Left colon (tissue), 2 donors: ENCODE measurements around the gene ARL6. TPM values are rescaled to one million over a fixed set of nuclear protein-coding genes. Genes with fewer than 3 reads are reported as not detected.
A peak's percentile ranks its signal among the peaks of the same experiment; 100 is the strongest.
"Not testable (repeated sequence)": the region's sequence is repeated elsewhere in the genome, so short reads cannot be mapped to it uniquely, and the experiment has no call there.

Source experiments
- ATAC-seq: fragments of 200-7000 bp; cut with Tn5 transposase; one replicate; pipeline ENCODE4 v1.9.1; 2020; ENCODE audit warnings: mild to moderate bottlenecking, moderate library complexity
- DNase-seq, 2 donors: peaks; one replicate each; pipeline ENCODE4 v3.0.0-alpha.2; 2020
- intact Hi-C, 2 donors: fragments of 100-400 bp; cut with DNase I in 1 of 2; cut with micrococcal nuclease in 1 of 2; formaldehyde crosslinking; loops; one replicate each; pipeline versions ENCODE4 v1.11.2 to v1.14.0; 2022; cut with DNase I, micrococcal nuclease
- total RNA-seq, 2 donors: library from RNA; stranded (reverse); fragmentation: NEBNext Ultra II Directional; extraction: Animal tissue kit (Norgen Biotek cat#: 25700); gene quantifications; one replicate each; pipeline ENCODE4 v1.2.1, GENCODE V29; 2021
- donor health status: DM: no; HTN: no; CAD: no.
- donor health status: DM: yes; HTN: yes; CAD: no.

ARL6 gene
- total RNA-seq, 2 donors from 2014 or later = 2.2 to 2.9 TPM

- no peak for DNase-seq
- intact Hi-C loops = no loop called here
- no peak for ATAC-seq
Observed at GRCh38 chr3:97816811-97817210, 52.3 kb downstream of the ARL6 start.

DNA sequence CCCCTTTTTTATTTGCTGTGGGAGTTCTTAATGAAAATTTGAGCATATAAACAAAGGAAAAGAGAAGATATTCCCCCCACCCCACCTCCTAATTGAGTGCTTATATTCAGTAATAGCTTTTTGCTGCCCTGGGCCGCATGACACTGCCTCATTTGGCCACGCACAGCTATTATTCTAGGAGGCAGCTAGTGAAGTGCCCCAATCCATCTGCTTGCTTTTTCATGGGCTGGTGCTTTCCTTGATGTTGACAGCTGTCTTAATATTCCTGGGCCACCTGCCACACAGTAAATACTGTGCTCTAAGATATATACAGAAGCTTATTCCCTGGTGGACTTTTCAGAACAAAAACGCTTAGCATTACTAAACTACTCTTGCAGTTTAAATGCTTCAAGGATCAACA lies 53.4 kb downstream of the ARL6 start:
- DNase-seq (no peak), ATAC-seq (no peak)
- intact Hi-C loops = no loop called here

DNA sequence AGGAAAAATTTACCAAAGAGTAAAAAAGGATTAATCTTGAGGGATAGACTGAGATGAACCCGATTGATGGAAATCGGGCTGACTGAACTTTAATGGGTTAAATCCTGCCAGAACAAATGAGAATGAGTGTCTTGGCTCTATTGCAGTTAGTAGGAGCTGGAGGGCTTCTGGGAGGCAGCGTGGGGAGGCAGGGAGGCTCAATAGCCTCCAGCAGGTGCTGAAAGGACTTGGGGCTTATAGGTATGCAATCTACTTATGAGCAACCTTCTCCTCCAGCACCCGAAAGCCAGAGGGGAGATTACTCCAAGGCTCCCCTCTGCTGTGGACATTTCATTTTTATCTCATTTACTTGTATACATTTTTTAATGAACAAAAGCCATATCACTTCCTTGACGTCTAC lies 56.2 kb downstream of the ARL6 start:
- intact Hi-C loops = no loop called here
- ATAC-seq (no peak), DNase-seq (no peak)

DNA sequence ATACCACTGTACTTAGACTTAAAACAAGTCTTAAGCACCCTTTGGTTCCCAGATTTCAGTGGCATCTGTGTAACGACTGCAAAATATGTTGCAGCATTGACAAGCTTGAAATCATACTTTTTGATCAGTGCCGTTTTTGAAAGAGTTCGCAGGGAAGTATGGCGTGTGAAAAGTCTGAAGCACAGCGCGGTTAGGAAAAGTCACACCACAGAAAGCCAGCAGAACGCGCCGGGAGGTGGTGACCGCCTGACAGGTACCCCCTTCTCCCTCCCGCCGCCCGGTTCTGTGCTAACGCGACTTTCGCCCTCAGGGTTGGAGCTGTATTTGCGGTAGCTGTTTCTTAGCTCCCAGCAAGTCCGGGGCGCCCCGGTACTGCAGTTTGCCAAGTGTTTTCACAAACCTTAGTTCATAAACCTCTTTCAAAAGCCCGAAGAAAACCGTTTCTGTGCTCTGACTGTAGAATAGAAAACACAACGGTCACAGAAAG lies 56.8 kb downstream of the ARL6 start:
- intact Hi-C loops = no loop called here
- ATAC-seq = peak; percentile 22
- peak; percentile 40 to 66 for DNase-seq

DNA sequence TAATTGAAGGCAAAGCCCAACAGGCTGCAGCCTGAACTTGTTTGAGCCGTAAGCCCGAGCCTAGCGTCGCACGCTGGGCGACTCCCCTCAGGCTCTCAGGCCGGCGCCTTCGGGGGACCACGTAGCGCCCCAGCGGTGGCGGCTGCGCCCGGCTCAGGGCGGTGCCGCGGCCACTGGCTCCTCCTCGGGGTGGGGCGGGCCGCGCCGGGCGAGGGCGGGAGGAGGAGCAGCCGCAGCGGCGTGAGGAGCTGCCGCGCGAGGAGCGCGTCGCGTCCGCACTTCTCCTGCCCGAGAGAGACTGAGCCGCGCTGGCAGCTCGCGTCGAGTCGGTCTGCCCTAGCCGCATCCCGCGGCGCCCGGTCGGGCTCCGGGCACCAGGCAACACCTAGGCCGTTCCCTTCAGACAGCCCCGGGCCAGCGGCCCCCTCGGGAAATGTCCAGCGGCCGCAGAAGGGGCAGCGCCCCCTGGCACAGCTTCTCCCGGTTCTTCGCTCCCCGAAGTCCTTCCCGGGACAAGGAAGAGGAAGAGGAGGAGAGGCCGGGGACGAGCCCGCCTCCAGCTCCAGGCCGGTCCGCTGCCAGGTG lies 57.3 kb downstream of the ARL6 start, which contains the start of gene CRYBG3:
CRYBG3 (plus strand) TSS at position 238 of the 585 bp plus-strand sequence; CDS start at position 434, 196 bp downstream.
- ATAC-seq = peak; percentile 99
- intact Hi-C loops = no loop called here
- peak; percentile 82 to 86 for DNase-seq

GRCh38 chr3:97822359-97822775 lies 57.8 kb downstream of the ARL6 start:
- peak; percentile 49 to 57 for DNase-seq
- peak; percentile 59 for ATAC-seq
- intact Hi-C loops = no loop called here

GRCh38 chr3:97823046-97824004 lies 58.8 kb downstream of the ARL6 start:
- no peak for ATAC-seq
- intact Hi-C loops = no loop called here
- DNase-seq = no peak

- no peak for DNase-seq
- no peak for ATAC-seq
- intact Hi-C loops = no loop called here
Observed at GRCh38 chr3:97825101-97825500, 60.5 kb downstream of the ARL6 start.

GRCh38 chr3:97827741-97828471 lies 63.3 kb downstream of the ARL6 start:
- no peak for DNase-seq
- ATAC-seq = no peak
- intact Hi-C loops = no loop called here

DNA sequence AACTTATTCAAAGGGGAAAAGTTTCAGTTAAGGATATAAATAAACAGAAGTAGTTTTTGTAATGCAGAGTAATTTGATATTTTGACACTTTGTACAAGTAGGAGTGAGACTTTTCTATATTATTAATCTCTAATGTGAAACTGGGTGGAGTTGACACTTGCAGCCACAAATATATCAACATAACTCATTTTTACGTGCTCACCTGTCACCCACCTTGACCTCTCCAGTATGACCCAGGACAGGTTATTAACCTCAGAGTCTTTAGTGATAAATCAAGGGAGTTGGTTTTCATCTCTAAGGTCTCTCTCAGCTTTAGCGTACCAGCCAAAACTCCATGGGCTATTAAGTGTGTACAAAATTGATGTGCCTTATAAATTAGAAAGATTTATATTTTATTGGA lies 64.6 kb downstream of the ARL6 start:
- intact Hi-C loops = no loop called here
- no peak for DNase-seq
- no peak for ATAC-seq

DNA sequence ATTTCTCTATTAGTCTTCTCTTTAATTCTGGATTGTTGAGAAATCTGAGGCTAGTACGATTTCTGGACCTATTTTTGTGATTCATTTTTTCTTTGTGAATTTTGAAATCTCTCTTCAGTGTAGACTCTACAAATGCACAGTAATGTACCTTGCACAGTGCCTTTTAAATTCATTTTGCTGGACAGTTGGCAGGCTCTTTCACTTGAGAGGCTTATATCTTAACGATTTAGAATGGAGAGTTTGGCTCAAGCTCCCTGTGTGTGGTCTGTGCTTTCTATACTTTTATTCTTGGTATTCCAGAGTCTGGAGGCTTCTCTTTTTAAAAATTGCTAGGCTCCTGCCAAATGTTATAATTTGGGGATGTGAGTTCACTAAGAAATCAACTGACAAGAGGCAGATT lies 66.1 kb downstream of the ARL6 start:
- intact Hi-C loops = no loop called here
- DNase-seq (no peak), ATAC-seq (no peak)

- ATAC-seq (no peak), DNase-seq (no peak)
- intact Hi-C loops = no loop called here
Observed at GRCh38 chr3:97831140-97831539, 66.6 kb downstream of the ARL6 start.

GRCh38 chr3:97833184-97833583 lies 68.6 kb downstream of the ARL6 start:
- ATAC-seq, intact Hi-C loops, DNase-seq: not testable (repeated sequence)

- intact Hi-C loops = no loop called here
- no peak for DNase-seq
- ATAC-seq = no peak
Observed at GRCh38 chr3:97835761-97836160, 71.2 kb downstream of the ARL6 start.

GRCh38 chr3:97838393-97838792 lies 73.8 kb downstream of the ARL6 start:
- intact Hi-C loops = no loop called here
- no peak for DNase-seq
- no peak for ATAC-seq

GRCh38 chr3:97839944-97840343 lies 75.4 kb downstream of the ARL6 start:
- ATAC-seq = no peak
- DNase-seq = no peak
- intact Hi-C loops = no loop called here

GRCh38 chr3:97841304-97841703 lies 76.7 kb downstream of the ARL6 start:
- intact Hi-C loops = no loop called here
- DNase-seq (no peak), ATAC-seq (no peak)

DNA sequence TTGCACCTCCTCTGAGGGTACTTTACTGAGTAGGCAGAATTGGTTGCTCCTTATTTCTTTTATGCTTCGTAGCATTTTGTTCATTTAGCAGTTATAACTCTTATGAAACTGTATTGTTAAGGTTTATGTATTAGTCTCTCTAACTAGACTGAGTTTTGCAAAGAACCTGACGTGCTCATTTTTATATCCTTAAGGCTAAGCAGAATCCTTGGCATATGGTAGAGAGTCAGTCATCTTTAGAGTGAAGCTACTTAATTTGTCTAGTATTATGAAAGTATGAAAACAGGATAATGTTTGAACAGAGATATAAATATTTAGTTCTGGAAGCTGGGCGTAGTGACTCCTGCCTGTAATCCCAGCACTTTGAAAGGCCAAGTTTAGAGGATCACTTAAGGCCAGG lies 77.4 kb downstream of the ARL6 start:
- ATAC-seq (no peak), DNase-seq (no peak)
- intact Hi-C loops = no loop called here

DNA sequence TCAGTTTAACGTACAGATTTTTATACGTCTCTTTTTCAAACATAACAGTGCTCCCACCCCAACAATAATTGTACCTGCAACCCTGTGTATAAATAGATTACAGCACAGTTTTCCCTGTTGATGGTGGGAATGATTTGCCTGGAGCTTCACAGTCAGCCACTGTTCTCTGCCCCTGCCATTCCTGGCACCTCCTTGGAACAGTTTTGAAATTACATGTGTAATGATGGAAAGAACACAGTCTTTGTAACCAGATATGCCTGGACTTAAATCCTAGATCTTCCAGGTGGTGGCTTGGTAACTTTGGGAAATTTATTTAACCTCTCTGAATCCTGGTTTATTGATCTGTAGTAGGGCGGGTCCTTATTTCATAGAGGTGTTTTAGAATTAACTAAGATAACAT lies 84.2 kb downstream of the ARL6 start:
- ATAC-seq (peak; percentile 38), DNase-seq (no peak)
- intact Hi-C loops = no loop called here
